ENCODE results near the gene DNAL4.

- TF ChIP-seq POLR2A (IDR thresholded peaks at IDR 0.05), result no peak
- TF ChIP-seq CTCF (IDR thresholded peaks at IDR 0.05), result no peak
Observed at GRCh38 chr22:38735126-38735464, 58.8 kb downstream of the DNAL4 start.
